ENCODE data around the gene NPHP1.

Gene NPHP1

DNA sequence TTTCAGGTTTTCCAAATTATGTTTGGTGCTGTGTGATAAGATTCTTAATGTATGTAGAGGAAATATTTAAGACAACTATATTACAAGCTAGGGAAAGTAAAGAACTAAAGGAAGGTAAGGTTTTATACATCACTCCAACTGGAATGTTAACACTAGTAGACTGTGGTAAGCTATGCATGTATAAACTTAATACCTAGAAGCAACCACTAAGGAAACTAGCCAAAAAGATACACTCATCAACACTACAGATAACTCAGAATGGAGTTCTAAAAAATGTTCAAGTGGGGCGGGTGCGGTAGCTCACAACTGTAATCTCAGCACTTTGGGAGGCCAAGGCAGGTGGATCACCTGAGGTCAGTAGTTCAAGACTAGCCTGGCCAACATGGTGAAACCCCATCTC lies 51.4 kb downstream of the NPHP1 start:
- TF ChIP-seq ARNTL (CRISPR knock-in tag; IDR thresholded peaks at IDR 0.05; ENCODE audit: borderline replicate concordance, low read depth) = no peak
- TF ChIP-seq ZFP3 (CRISPR knock-in tag; IDR thresholded peaks at IDR 0.05) = no peak
- TF ChIP-seq TCF4 (CRISPR knock-in tag; IDR thresholded peaks at IDR 0.05; ENCODE audit: borderline replicate concordance) = no peak
- TF ChIP-seq GLIS3 (CRISPR knock-in tag; IDR thresholded peaks at IDR 0.05) = no peak
- TF ChIP-seq ZC3H10 (CRISPR knock-in tag; IDR thresholded peaks at IDR 0.05) = no peak
- TF ChIP-seq CSDC2 (CRISPR knock-in tag; IDR thresholded peaks at IDR 0.05) = no peak
- TF ChIP-seq, protein P1, sequence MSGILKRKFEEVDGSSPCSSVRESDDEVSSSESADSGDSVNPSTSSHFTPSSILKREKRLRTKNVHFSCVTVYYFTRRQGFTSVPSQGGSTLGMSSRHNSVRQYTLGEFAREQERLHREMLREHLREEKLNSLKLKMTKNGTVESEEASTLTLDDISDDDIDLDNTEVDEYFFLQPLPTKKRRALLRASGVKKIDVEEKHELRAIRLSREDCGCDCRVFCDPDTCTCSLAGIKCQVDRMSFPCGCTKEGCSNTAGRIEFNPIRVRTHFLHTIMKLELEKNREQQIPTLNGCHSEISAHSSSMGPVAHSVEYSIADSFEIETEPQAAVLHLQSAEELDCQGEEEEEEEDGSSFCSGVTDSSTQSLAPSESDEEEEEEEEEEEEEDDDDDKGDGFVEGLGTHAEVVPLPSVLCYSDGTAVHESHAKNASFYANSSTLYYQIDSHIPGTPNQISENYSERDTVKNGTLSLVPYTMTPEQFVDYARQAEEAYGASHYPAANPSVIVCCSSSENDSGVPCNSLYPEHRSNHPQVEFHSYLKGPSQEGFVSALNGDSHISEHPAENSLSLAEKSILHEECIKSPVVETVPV (CRISPR knock-in tag; IDR thresholded peaks at IDR 0.05) = no peak
- TF ChIP-seq, protein P2, sequence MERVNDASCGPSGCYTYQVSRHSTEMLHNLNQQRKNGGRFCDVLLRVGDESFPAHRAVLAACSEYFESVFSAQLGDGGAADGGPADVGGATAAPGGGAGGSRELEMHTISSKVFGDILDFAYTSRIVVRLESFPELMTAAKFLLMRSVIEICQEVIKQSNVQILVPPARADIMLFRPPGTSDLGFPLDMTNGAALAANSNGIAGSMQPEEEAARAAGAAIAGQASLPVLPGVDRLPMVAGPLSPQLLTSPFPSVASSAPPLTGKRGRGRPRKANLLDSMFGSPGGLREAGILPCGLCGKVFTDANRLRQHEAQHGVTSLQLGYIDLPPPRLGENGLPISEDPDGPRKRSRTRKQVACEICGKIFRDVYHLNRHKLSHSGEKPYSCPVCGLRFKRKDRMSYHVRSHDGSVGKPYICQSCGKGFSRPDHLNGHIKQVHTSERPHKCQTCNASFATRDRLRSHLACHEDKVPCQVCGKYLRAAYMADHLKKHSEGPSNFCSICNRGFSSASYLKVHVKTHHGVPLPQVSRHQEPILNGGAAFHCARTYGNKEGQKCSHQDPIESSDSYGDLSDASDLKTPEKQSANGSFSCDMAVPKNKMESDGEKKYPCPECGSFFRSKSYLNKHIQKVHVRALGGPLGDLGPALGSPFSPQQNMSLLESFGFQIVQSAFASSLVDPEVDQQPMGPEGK (CRISPR knock-in tag; IDR thresholded peaks at IDR 0.05; ENCODE audit: borderline replicate concordance) = no peak
- TF ChIP-seq ZNF8 (CRISPR knock-in tag; IDR thresholded peaks at IDR 0.05) = no peak
- TF ChIP-seq PPARA (CRISPR knock-in tag; IDR thresholded peaks at IDR 0.05; ENCODE audit: borderline replicate concordance) = no peak
- TF ChIP-seq, protein P3, sequence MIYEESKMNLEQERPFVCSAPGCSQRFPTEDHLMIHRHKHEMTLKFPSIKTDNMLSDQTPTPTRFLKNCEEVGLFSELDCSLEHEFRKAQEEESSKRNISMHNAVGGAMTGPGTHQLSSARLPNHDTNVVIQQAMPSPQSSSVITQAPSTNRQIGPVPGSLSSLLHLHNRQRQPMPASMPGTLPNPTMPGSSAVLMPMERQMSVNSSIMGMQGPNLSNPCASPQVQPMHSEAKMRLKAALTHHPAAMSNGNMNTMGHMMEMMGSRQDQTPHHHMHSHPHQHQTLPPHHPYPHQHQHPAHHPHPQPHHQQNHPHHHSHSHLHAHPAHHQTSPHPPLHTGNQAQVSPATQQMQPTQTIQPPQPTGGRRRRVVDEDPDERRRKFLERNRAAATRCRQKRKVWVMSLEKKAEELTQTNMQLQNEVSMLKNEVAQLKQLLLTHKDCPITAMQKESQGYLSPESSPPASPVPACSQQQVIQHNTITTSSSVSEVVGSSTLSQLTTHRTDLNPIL (CRISPR knock-in tag; IDR thresholded peaks at IDR 0.05; ENCODE audit: low read depth) = no peak
- no peak for TF ChIP-seq ZNF565 (CRISPR knock-in tag; conservative IDR thresholded peaks at IDR 0.05; ENCODE audit: low read depth)
- TF ChIP-seq RARB (CRISPR knock-in tag; IDR thresholded peaks at IDR 0.05) = no peak
- no peak for TF ChIP-seq ESRRG (CRISPR knock-in tag; IDR thresholded peaks at IDR 0.05)
- TF ChIP-seq OSR1 (CRISPR knock-in tag; IDR thresholded peaks at IDR 0.05) = no peak
- no peak for TF ChIP-seq SNAI2 (CRISPR knock-in tag; IDR thresholded peaks at IDR 0.05)
- TF ChIP-seq, protein P4, sequence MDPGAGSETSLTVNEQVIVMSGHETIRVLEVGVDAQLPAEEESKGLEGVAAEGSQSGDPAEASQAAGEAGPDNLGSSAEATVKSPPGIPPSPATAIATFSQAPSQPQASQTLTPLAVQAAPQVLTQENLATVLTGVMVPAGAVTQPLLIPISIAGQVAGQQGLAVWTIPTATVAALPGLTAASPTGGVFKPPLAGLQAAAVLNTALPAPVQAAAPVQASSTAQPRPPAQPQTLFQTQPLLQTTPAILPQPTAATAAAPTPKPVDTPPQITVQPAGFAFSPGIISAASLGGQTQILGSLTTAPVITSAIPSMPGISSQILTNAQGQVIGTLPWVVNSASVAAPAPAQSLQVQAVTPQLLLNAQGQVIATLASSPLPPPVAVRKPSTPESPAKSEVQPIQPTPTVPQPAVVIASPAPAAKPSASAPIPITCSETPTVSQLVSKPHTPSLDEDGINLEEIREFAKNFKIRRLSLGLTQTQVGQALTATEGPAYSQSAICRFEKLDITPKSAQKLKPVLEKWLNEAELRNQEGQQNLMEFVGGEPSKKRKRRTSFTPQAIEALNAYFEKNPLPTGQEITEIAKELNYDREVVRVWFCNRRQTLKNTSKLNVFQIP (CRISPR knock-in tag; IDR thresholded peaks at IDR 0.05; ENCODE audit: borderline replicate concordance, low read depth) = no peak
- ATAC-seq = no peak

DNA sequence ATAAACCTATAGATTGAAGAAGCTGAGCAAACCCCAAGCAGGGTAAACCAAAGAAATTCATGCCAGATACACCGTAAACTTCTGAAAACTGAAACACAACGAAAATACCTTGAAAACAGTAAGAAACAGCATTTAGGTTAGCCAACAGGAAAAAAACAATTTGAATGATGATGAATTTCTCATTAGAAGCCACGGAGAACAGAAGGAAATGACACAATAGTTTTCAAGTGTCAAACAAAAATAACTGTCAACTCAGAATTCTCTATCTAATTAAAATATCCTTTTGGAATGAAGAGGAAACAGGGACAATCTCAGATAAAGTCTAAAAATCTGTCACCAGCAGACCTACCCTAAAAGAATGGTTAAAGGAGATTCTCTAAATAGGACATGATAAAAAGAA lies 51.9 kb downstream of the NPHP1 start:
- no peak for TF ChIP-seq SNAI2 (CRISPR knock-in tag; IDR thresholded peaks at IDR 0.05)
- ATAC-seq = no peak

DNA sequence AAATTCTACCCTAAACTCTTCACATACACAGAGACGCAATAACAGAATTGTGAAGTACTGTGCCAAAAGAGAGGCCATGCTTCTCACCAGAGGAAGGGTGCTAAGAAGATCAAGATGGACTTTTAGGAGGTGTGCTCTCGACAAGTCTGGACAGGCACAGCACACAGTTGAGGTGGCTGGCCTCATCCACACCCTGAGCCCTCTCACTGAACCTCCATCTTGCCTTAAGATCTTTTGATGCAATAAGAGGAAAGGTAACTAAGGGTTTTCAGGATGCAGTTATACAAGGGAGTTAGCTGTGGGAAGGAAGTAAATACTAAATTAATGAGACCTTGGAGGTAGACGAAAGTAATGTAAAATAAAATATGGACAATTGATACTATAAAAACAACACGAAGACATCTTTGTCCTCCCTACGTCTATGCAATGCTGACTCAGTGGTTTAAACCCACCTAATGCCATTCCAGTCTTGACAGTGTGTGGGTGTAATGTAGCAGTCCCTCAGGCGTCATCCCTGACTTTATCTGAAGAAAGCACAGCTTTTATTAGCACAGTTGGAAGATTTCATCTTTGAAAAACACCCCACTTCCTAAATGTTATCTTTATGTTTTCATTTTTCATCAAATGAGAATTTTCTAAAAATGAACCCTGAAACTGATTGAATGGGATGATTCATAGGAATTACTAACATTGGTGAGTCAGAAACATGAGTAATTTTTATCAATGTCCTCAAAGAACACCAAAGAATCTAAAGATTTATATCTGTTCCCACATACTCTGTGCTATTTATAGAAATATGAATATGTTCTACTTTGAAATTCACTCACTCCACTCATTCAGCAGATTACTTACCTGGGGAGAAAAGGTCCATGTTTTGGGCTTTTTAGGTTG lies 55.2 kb downstream of the NPHP1 start:
- no peak for TF ChIP-seq ZNF8 (CRISPR knock-in tag; IDR thresholded peaks at IDR 0.05)
- no peak for TF ChIP-seq ZFP30 (CRISPR knock-in tag; IDR thresholded peaks at IDR 0.05)
- no peak for TF ChIP-seq ZNF565 (CRISPR knock-in tag; conservative IDR thresholded peaks at IDR 0.05; ENCODE audit: low read depth)
- TF ChIP-seq, protein P2 (CRISPR knock-in tag; IDR thresholded peaks at IDR 0.05; ENCODE audit: borderline replicate concordance) = 0 out of 2 replicates have a peak, but pooled peaks have one; percentile 52
- TF ChIP-seq ZNF70 (CRISPR knock-in tag; IDR thresholded peaks at IDR 0.05) = no peak
- TF ChIP-seq, protein P3 (CRISPR knock-in tag; IDR thresholded peaks at IDR 0.05; ENCODE audit: low read depth) = no peak
- no peak for TF ChIP-seq TCF4 (CRISPR knock-in tag; IDR thresholded peaks at IDR 0.05; ENCODE audit: borderline replicate concordance)
- TF ChIP-seq RARB (CRISPR knock-in tag; IDR thresholded peaks at IDR 0.05) = no peak
- TF ChIP-seq, protein P5, sequence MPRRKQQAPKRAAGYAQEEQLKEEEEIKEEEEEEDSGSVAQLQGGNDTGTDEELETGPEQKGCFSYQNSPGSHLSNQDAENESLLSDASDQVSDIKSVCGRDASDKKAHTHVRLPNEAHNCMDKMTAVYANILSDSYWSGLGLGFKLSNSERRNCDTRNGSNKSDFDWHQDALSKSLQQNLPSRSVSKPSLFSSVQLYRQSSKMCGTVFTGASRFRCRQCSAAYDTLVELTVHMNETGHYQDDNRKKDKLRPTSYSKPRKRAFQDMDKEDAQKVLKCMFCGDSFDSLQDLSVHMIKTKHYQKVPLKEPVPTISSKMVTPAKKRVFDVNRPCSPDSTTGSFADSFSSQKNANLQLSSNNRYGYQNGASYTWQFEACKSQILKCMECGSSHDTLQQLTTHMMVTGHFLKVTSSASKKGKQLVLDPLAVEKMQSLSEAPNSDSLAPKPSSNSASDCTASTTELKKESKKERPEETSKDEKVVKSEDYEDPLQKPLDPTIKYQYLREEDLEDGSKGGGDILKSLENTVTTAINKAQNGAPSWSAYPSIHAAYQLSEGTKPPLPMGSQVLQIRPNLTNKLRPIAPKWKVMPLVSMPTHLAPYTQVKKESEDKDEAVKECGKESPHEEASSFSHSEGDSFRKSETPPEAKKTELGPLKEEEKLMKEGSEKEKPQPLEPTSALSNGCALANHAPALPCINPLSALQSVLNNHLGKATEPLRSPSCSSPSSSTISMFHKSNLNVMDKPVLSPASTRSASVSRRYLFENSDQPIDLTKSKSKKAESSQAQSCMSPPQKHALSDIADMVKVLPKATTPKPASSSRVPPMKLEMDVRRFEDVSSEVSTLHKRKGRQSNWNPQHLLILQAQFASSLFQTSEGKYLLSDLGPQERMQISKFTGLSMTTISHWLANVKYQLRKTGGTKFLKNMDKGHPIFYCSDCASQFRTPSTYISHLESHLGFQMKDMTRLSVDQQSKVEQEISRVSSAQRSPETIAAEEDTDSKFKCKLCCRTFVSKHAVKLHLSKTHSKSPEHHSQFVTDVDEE (CRISPR knock-in tag; IDR thresholded peaks at IDR 0.05) = no peak
- peak; percentile 86 for TF ChIP-seq ISL1 (CRISPR knock-in tag; IDR thresholded peaks at IDR 0.05)
- ATAC-seq = peak; percentile 91
